Natural killer cell (primary cell): ENCODE measurements around the gene ZBTB7A. TPM values are rescaled to one million over a fixed set of nuclear protein-coding genes. Genes with fewer than 3 reads are reported as not detected.
A peak's percentile ranks its signal among the peaks of the same experiment; 100 is the strongest.

Experiments used
- ATAC-seq, 3 donors: fragments of 150-1000 bp in 2 of 3; fragments of 200-7000 bp in 1 of 3; cut with Tn5 transposase; 1 replicate in 1 of 3; 2 replicates in 2 of 3; pipeline ENCODE4 v1.10.0; 2021; ENCODE audit warnings: mild to moderate bottlenecking in 2 of 3, moderate library complexity in 2 of 3
- DNase-seq, 2 donors: peaks; one replicate each; pipeline versions ENCODE4 v3.0.0 to v3.0.0-alpha.2; 2013 to 2021; ENCODE audit warnings: mixed read lengths in 1 of 2
- H3K27ac ChIP-seq: one replicate; pipeline ENCODE4 v1.5.1; 2013; ENCODE audit warnings: mild to moderate bottlenecking, low read length
- H3K27me3 ChIP-seq: one replicate; pipeline ENCODE4 v1.6.1; 2013; ENCODE audit warnings: low read length; ENCODE audit not compliant: control insufficient read depth, insufficient read depth
- H3K36me3 ChIP-seq: one replicate; pipeline ENCODE4 v1.6.1; 2013; ENCODE audit warnings: low read length; ENCODE audit not compliant: control insufficient read depth, insufficient read depth
- H3K4me1 ChIP-seq: one replicate; pipeline ENCODE4 v1.6.1; 2013; ENCODE audit warnings: low read length; ENCODE audit not compliant: control insufficient read depth, insufficient read depth
- H3K4me3 ChIP-seq: one replicate; pipeline ENCODE4 v1.5.1; 2013; ENCODE audit warnings: low read length
- H3K9me3 ChIP-seq: one replicate; pipeline ENCODE4 v1.6.1; 2013; ENCODE audit warnings: low read length; ENCODE audit not compliant: control insufficient read depth, insufficient read depth
- H3K27ac Mint-ChIP-seq, 2 donors: one replicate each; pipeline ENCODE4 v1.8.0; 2022; ENCODE audit warnings: mild to moderate bottlenecking in 2 of 2, mixed read lengths in 2 of 2, moderate library complexity in 1 of 2
- H3K27me3 Mint-ChIP-seq, 2 donors: one replicate each; pipeline ENCODE4 v1.8.0; 2022; ENCODE audit warnings: low read depth in 2 of 2, mixed read lengths in 2 of 2
- H3K36me3 Mint-ChIP-seq: one replicate; pipeline ENCODE4 v1.8.0; 2022; ENCODE audit warnings: mixed read lengths
- H3K4me1 Mint-ChIP-seq, 2 donors: one replicate each; pipeline ENCODE4 v1.8.0; 2022; ENCODE audit warnings: mixed read lengths in 2 of 2
- H3K4me3 Mint-ChIP-seq: one replicate; pipeline ENCODE4 v1.8.0; 2022; ENCODE audit warnings: mild to moderate bottlenecking, moderate library complexity, mixed read lengths
- H3K9me3 Mint-ChIP-seq, 2 donors: one replicate each; pipeline ENCODE4 v1.8.0; 2022; ENCODE audit warnings: mixed read lengths in 2 of 2
- CTCF ChIP-seq: fragments of 200-600 bp; IDR thresholded peaks from one replicate; pipeline ENCODE4 v1.8.0; 2022; ENCODE audit warnings: antibody characterized with exemption
- WGBS: methylation state at CpG from one replicate; pipeline ENCODE4 v1.1.7; 2013; ENCODE audit warnings: missing lambda C conversion rate; ENCODE audit not compliant: insufficient coverage; 5-methylcytosine and 5-hydroxymethylcytosine counted together
- intact Hi-C: fragments of 100-400 bp; cut with micrococcal nuclease; formaldehyde crosslinking; loops from one replicate; pipeline ENCODE4 v1.14.2; 2022
- total RNA-seq, 4 donors: library from RNA; stranded (reverse); fragments of 120-200 nt in 1 of 4; gene quantifications; one replicate each; pipeline versions ENCODE4 v1.2.3 to v1.2.4, GENCODE V29; 2013 to 2022

The ZBTB7A gene
- total RNA-seq, 3 donors from 2014 or later (not counting 1 experiment from before 2014, with no cell fraction given) = 81.6 to 97.7 (median 82.9) TPM

GRCh38 chr19:4114181-4114580 is 47.5 kb upstream of the ZBTB7A start:
- ATAC-seq (no peak), DNase-seq (no peak)
- Mint-ChIP-seq H3K27me3 (no peaks in the 10 kb centered on the region), H3K4me3 (no peak overlapping the region), H3K4me1 (peaks cover 44 to 46% of the 10 kb centered on the region in 2 donors), H3K9me3 (no peaks in the 10 kb centered on the region), H3K27ac (peak overlapping the region; percentile 82 to 87), H3K36me3 (no peaks in the 10 kb centered on the region)
- no peaks in the 10 kb centered on the region for H3K27me3 ChIP-seq
- no peak overlapping the region for H3K4me3 ChIP-seq
- peaks cover 63% of the 10 kb centered on the region for H3K4me1 ChIP-seq
- H3K9me3 ChIP-seq = no peaks in the 10 kb centered on the region
- no peak for TF ChIP-seq CTCF
- intact Hi-C loops = no loop called here
- H3K27ac ChIP-seq = peak overlapping the region; percentile 59
- 91% methylated on average over 19 of the region's 19 CpGs for WGBS
- H3K36me3 ChIP-seq = peaks cover 41% of the 10 kb centered on the region

- peaks cover 69% of the 10 kb centered on the region for H3K4me1 ChIP-seq
- DNase-seq (no peak), ATAC-seq (no peak)
- H3K4me3 ChIP-seq = no peak overlapping the region
- intact Hi-C loops = no loop called here
- Mint-ChIP-seq H3K36me3 (no peaks in the 10 kb centered on the region), H3K27ac (peak overlapping the region; percentile 82 to 87), H3K4me1 (peaks cover 51 to 52% of the 10 kb centered on the region in 2 donors), H3K4me3 (no peak overlapping the region), H3K27me3 (no peaks in the 10 kb centered on the region), H3K9me3 (no peaks in the 10 kb centered on the region)
- 97% methylated on average over 22 of the region's 22 CpGs for WGBS
- TF ChIP-seq CTCF = no peak
- H3K27ac ChIP-seq = peak overlapping the region; percentile 59
- peaks cover 41% of the 10 kb centered on the region for H3K36me3 ChIP-seq
- no peaks in the 10 kb centered on the region for H3K27me3 ChIP-seq
- H3K9me3 ChIP-seq = no peaks in the 10 kb centered on the region
These were observed 46.8 kb upstream of the ZBTB7A start for GRCh38 chr19:4113398-4114088.

- TF ChIP-seq CTCF = no peak
- no peak for DNase-seq
- peak overlapping the region; percentile 71 to 87 for H3K27ac Mint-ChIP-seq
- no peaks in the 10 kb centered on the region for H3K27me3 Mint-ChIP-seq
- peaks cover 81% of the 10 kb centered on the region for H3K4me1 ChIP-seq
- no peak overlapping the region for H3K4me3 ChIP-seq
- H3K27me3 ChIP-seq = no peaks in the 10 kb centered on the region
- H3K4me3 Mint-ChIP-seq = no peak overlapping the region
- no peaks in the 10 kb centered on the region for H3K36me3 Mint-ChIP-seq
- H3K36me3 ChIP-seq = peaks cover 43% of the 10 kb centered on the region
- H3K4me1 Mint-ChIP-seq = peaks cover 55 to 60% of the 10 kb centered on the region in 2 donors
- H3K9me3 ChIP-seq = no peaks in the 10 kb centered on the region
- H3K9me3 Mint-ChIP-seq = no peaks in the 10 kb centered on the region
- WGBS = 93% methylated on average over 17 of the region's 17 CpGs
- ATAC-seq = no peak
- H3K27ac ChIP-seq = no peak overlapping the region
- intact Hi-C loops = no loop called here
These were observed 45.7 kb upstream of the ZBTB7A start for GRCh38 chr19:4112367-4112766.

GRCh38 chr19:4109626-4109945 is 42.9 kb upstream of the ZBTB7A start:
- peak overlapping the region; percentile 97 to 99 for H3K27ac Mint-ChIP-seq
- no peaks in the 10 kb centered on the region for H3K9me3 Mint-ChIP-seq
- no peak for ATAC-seq
- DNase-seq = no peak
- H3K4me1 Mint-ChIP-seq = peaks cover 63 to 70% of the 10 kb centered on the region in 2 donors
- no peaks in the 10 kb centered on the region for H3K9me3 ChIP-seq
- H3K4me3 ChIP-seq = no peak overlapping the region
- intact Hi-C loops = loop anchor here (1.0 to 2.0 kb wide), 3 partner anchors 20 to 297 kb away; no protein-coding TSS in a partner anchor
- no peaks in the 10 kb centered on the region for H3K27me3 Mint-ChIP-seq
- no peak for TF ChIP-seq CTCF
- peaks cover 91% of the 10 kb centered on the region for H3K4me1 ChIP-seq
- peak overlapping the region; percentile 83 for H3K27ac ChIP-seq
- H3K27me3 ChIP-seq = no peaks in the 10 kb centered on the region
- H3K36me3 ChIP-seq = peaks cover 30% of the 10 kb centered on the region
- 80% methylated on average over 6 of the region's 6 CpGs for WGBS
- no peaks in the 10 kb centered on the region for H3K36me3 Mint-ChIP-seq
- H3K4me3 Mint-ChIP-seq = peak overlapping the region; percentile 78
